ENCODE measurements around the gene MAPT.
"Not testable (repeated sequence)": the region's sequence is repeated elsewhere in the genome, so short reads cannot be mapped to it uniquely, and the experiment has no call there.

Gene MAPT

DNA sequence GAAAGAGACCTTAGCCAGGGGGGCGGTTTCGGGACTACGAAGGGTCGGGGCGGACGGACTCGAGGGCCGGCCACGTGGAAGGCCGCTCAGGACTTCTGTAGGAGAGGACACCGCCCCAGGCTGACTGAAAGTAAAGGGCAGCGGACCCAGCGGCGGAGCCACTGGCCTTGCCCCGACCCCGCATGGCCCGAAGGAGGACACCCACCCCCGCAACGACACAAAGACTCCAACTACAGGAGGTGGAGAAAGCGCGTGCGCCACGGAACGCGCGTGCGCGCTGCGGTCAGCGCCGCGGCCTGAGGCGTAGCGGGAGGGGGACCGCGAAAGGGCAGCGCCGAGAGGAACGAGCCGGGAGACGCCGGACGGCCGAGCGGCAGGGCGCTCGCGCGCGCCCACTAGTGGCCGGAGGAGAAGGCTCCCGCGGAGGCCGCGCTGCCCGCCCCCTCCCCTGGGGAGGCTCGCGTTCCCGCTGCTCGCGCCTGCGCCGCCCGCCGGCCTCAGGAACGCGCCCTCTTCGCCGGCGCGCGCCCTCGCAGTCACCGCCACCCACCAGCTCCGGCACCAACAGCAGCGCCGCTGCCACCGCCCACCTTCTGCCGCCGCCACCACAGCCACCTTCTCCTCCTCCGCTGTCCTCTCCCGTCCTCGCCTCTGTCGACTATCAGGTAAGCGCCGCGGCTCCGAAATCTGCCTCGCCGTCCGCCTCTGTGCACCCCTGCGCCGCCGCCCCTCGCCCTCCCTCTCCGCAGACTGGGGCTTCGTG is at the start of gene MAPT:
Gene MAPT (plus strand): TSS at position 533 of the 763 bp plus-strand sequence. CDS start 67,784 bp downstream, outside the sequence.
- peak; percentile 80 to 85 for DNase-seq

DNA sequence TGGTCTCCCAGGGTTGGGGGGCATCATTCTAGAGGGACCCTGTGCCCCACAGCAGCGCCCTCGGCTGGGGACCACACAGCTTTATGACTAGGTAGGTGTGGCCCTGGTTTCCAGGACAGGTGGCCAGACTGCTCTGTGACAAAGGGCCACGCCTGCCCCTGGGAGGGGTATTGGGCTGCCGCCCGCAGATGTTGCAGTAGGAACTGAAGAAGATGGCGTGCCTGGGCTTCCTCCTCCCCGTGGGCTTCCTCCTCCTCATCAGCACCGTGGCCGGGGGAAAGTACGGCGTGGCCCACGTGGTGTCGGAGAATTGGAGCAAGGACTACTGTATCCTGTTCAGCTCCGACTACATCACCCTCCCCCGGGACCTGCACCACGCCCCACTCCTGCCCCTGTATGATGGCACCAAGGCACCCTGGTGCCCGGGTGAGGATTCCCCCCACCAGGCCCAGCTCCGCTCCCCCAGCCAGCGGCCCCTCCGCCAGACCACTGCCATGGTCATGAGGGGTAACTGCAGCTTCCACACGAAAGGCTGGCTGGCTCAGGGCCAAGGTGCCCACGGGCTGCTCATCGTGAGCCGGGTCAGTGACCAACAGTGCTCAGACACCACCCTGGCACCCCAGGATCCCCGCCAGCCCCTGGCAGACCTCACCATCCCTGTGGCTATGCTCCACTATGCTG is 49.5 kb upstream of the MAPT start, which contains the start of gene SPPL2C:
Gene SPPL2C (plus strand): TSS at position 187 of the 681 bp plus-strand sequence. CDS start 26 bp downstream, at position 213.
- no peak for DNase-seq

DNA sequence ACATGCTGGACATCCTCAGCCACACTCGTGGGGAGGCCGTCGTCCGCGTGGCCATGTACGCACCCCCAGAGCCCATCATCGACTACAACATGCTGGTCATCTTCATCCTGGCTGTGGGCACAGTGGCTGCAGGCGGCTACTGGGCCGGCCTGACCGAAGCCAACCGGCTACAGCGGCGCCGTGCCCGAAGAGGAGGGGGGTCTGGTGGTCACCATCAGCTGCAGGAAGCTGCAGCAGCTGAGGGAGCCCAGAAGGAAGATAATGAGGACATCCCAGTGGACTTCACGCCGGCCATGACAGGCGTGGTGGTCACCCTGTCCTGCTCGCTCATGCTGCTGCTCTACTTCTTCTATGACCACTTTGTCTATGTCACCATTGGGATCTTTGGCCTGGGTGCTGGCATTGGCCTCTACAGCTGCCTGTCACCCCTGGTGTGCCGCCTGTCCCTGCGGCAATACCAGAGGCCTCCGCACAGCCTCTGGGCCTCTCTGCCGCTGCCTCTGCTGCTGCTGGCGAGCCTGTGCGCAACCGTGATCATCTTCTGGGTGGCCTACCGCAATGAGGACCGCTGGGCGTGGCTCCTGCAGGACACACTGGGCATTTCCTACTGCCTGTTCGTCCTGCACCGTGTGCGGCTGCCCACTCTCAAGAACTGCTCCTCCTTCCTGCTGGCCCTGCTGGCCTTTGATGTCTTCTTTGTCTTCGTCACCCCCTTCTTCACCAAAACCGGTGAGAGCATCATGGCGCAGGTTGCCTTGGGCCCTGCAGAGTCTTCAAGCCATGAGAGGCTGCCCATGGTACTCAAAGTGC is 48.8 kb upstream of the MAPT start:
- DNase-seq: no peak

DNA sequence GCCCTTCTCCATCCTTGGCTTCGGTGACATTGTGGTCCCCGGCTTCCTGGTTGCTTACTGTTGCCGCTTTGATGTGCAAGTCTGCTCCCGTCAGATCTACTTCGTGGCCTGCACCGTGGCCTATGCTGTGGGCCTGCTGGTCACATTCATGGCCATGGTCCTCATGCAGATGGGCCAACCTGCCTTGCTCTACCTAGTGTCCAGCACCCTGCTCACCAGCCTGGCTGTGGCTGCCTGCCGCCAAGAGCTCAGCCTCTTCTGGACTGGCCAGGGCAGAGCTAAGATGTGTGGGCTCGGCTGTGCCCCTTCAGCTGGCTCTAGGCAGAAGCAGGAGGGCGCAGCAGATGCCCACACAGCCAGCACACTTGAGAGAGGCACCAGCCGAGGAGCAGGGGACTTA is 48.1 kb upstream of the MAPT start:
- DNase-seq: no peak

DNA sequence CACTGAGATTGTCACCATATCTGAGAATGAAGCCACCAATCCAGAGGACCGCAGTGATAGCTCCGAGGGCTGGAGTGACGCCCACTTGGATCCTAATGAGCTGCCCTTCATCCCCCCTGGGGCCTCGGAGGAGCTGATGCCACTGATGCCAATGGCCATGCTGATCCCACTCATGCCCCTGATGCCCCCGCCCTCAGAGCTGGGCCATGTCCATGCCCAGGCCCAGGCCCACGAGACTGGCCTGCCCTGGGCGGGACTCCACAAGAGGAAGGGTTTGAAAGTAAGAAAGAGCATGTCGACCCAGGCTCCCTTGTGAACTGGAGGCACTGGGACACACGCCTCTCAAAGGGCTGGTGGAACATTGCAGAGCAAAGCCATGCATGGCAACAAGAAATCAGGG is 47.7 kb upstream of the MAPT start:
- DNase-seq: no peak

DNA sequence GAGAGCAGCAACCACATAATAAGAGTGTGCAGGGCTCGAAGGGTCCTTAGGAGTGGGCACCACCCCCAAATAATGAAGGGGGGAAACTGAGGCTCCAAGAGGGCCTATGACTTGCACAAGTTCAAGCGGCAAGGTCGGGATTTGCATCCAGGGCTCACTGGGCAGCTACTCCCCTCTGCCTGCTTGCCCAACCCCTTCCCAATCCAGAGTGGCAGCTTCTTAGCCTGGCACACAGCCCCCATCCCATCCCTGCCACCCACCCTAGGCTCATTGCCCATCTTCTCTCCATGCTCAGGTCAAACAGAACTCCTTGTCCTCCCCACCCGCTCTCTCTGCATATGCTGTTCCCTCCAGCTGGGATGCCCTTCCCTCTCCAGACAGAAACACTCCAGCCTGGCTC is 47.3 kb upstream of the MAPT start:
- DNase-seq: no peak

DNA sequence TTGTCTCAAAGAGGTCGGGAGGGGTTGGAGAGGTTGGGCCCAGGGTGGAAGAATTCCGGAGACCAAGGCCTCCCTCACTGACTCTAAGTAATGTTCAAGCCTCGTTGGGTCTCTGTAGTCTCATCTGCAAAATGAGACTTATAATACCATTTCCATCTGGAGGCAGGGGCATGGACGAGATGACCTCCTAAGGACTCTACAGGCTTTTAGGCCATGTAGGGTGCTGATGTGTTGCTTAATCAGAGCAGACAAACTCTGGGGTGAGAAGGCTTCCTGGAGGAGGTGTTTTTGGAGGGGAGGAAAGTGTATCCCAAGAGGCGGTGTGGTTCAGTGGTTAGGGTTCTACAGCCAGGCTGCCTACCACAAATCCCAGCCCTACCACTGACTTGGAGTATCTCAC is 46.6 kb upstream of the MAPT start:
- DNase-seq: no peak

DNA sequence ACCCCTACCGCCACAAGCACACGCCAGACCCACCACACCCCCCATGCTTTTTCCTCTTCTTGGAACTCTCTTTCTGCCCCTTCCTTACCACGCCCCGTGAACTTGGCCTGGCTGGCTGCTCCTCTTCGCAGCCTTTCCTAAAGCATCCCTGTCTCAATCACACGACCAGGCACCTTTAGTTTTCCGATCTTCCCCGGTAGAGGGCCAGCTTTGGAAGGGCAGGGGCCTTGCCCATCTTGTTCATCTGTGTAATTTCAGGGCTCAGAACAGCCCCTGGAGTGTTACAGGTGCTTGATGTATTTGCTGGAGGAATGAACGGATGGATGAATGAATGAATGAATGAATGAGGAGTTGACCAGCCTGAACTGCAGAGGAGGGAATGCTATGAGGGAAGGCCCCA is 45.9 kb upstream of the MAPT start:
- no peak for DNase-seq

DNA sequence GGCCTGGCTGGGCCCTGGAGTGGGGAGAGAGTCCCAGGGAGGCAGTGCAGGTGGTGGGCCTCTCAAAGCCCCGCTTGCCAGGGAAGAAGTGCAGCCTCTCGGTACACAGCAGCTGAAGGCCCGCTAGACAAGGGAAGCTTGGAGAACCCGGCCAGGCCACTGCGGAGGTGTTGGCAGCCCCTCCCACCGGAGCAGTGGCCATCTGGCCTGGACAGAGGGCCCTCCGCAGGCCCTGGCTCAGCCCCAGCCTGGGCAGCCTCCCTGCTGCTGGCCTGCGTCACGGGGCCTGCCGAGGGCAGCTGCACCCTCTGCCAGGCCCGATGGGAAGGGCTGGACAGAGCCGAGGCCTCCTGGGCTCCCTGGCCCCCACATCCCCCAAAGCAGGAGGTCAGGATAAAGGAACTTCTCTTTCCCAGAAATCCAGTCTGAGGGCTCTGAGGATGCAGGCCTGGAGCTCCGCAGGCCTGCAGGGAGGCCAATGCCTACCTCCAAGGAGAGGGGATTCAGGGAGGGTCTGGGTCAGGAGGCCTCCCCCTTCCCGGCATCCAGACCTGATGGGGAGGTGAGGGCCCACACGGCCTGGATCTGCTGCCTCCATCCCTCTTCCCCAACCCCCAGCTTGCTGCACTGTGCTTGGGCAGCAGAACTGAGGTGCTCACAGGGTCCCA is 45.4 kb upstream of the MAPT start:
- DNase-seq: no peak

DNA sequence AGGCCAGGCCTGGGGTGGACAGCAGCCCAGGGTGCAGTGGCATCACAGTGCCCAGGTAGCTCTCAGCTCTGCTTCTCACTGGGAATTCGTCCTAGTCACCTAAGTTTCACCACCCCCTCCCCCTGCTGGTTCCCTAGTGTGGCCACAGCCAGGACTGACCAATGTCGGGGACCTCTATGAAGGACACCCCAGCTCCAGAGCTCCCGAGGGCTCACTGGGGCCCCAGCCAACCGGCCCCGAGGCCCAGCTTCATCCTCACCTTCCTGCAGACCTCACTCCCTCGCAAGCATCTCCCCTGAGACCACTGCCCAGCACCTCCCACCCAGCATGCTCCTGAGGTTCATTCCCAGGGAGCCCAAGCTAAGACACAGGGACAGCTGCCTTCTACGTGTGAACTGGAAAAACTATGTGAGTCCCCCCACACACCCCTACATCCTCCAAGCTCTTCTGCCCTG is 44.8 kb upstream of the MAPT start:
- DNase-seq: no peak

DNA sequence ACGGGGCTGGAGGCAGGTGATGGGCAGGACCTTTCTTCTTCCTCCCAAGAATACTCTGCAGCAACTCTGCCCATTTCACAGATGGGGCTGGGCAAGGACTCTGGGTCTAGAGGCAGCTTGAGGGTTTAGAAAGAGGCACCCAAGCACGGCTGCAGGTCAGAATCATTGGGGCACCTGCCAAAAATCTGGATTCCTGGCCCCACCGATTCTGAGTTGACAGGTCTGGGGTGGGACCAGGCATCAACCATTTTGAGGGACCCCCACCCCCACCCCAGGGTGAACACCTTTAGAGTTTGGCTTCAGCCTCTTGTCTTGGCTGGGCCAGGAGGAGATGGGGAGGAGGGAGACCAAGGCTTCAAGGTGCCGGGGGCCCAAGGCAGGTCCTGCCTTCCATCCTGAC is 44.3 kb upstream of the MAPT start:
- DNase-seq: no peak

DNA sequence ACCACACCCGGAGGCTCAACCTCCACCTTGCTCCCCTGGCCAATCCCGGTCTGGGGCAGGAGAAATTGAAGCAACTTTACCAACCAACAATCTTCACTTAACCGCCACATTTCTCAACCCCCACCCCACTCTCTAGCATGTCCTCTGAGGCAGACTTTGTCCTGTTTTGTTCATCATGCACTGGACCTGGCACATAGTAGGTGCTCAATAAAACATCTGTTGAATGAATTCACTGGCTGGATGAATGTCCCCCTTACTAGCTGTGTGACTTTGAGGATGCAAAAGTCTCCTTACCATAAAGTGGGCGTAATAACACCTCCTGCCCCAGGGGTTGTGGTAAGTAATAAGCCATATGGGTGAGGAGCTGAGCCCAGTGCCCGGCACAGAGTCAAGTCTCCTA is 43.9 kb upstream of the MAPT start:
- DNase-seq: no peak

DNA sequence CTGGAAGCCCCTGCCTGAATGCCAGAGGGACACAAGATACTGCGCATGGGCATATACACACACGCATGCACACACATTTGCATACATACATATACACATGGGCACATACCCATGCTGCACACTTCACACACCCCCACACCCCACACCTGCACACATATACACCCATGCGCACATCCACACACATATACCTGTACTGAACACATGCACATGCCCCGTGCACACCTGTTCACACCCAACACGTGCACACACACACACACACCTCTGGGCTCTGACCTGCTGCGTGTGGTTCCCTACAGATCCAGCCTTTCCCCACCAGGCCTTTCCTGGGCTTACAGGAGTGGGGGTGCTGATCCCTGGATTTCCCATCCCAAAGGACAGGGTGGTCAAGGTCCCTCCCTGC is 43.3 kb upstream of the MAPT start:
- DNase-seq: no peak

DNA sequence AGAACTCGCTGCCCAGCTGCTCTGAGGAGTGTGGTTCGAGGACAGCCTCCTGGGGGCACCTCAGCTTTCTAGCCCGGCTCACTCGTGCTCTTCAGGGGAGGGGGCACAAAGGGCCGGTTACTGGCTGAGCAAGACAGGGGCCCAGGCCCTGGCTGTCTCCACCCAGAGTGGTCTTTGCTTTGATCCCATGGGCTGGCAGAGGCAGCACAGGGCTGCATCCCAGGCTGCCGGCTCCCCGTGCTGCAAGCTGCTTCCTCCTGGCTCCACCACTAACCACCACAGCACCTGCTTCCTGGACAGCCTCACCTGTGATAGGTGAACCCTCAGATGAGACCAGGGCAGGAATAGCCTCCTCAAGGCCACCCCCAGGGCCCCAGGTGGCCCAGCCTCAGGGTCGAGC is 42.9 kb upstream of the MAPT start:
- DNase-seq: no peak

DNA sequence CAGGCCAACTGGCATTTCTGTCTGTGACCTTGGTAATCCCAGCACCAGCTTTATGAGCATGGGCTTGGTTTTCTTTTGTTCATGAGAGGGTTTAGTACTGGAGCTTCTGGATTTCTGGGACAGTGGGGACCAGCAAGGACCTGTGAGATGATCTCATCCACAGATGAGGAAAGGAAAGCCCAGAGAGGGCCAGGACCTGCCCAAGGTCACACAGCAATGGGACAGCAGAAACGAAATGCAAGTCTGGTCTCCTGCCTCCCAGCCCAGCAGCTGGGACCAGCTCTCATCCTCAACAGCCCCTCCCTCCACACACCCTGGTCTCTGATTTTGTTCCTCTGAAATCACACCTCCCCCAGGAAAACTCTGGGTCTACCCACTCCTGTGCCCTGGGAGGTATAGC is 42.5 kb upstream of the MAPT start:
- no peak for DNase-seq

DNA sequence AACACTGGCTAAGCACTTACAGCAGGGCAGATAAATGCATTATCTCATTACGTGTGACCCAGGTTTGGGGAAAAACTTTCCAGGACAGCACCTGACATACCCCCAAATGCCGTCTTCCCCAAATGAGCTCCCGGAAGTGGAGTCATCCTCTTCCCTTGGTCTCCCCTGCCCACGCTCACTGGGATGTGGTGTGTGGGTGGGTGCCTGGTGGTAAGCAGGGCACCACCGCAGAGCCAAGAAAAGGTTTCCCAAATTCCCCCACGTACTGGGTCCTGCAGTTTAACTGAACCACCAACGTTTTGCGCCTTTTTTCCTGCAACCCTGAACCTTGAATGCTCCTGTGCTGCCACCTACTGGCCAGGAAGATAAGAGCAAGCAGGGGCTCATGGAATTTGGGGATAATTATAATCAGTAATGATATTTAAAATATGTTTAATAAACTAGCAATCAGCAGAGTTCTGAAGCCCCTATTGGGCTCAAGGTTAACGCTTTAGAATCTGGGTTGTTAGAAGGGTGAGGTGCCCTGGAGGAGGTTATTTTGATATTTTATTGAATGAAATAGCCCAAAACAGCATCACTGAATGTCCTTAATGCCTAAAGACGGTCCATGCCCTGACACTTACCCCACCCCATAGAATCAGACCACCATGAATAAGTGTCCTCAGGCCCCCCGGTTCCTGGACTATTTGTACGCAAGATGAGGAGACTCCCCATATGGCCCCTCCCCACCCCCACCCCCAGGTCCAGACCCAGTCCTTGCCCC is 41.6 kb upstream of the MAPT start:
- peak; percentile 74 to 76 for DNase-seq

DNA sequence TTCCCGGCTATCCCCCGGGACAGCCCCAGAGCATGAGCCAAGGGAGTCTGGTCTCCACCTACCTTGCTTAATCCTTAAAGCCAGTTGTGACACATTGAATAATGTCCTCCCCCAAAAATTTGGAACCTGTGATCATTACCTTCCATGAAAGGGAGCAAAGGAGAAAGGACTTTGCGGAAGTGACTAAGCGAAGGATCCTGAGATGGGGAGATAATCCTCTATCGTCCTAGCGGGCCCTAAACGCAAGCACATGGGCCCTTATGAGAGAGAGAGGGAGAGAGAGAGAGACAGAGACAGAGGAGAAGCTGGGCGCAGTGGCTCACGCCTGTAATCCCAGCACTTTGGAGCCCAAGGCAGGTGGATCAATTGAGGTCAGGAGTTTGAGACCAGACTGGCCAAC is 40.1 kb upstream of the MAPT start:
- DNase-seq: no peak

DNA sequence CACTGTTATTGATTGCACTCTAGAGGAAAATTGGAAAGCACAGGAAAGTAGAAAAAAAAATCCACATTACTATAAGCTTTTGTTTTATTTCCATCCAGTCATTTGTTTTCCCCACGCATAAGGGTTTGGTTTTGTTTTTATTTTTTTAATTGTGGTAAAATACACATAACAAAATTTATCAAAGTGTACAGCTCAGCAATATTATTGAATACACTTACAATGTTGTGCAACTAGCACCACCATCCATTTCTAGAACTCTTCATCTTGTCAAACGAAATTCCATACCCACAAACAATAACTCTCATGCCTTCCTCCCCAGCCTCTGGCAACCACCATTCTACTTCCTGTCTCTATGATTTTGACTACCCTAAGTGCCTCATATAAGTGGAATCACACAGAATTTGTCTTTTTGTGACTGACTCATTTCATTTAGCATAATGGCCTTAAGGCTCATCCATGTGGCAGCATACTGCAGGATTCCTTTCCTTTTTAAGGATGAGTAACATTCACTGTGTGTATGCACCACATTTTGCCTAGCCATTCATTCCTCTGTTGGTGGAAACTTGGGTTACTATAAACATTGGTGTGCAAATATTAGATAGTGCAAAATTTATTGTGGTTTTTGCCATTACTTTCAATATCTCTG is 38.5 kb upstream of the MAPT start:
- no peak for DNase-seq

DNA sequence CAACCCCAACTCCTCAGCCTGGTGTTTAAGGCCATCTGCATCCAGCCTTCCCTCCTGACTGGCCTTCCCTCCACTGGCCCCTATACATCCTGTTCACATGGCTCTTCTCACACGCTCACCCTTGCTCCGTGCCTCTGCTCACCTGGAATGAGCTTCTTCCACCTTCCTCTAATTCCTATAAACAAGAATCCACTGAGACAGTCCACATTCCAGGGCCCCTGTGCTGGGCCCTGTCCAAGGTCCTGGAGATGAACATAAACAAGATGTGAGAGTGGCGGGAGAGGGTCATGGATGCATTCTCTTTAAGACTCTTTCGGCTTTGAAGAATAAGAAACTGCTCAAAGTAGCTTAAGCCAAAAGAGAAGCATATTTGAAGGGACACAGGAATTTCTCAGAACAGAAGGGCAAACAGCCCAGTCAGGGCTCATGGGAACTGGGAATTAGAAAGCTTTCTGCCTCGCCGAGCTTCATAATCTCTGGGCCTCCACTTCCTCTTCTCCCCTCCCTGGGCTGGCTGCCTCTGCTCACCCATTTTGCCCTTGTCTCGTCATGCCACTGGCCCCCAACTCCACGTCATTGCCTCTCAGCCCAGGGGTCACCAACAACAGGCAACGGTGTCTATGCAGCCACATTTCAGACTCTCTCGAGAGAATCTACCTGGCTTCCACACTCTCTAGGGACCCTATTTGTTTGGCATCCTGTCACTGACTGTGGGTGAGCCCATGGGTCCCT is 36.2 kb upstream of the MAPT start:
- DNase-seq: no peak

DNA sequence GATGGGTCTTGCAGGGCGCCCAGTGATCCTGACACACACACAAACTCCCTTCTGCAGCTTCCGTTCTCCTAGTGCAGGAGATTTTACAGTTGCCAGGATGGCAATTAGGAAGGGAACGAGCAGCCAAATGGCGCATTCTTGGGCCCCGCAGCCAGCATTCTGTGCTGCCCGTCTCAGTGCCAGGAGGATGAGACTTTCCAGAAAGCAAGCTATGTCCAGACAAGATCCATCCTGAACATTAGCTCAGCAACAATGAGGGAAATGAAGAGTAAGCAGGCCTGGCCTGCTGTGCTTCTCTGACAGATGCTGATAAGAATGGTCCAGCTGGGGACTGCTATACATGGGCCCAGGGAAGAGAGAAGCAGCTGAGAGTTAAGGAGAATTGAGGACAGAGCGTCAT is 33.2 kb upstream of the MAPT start:
- DNase-seq: no peak

DNA sequence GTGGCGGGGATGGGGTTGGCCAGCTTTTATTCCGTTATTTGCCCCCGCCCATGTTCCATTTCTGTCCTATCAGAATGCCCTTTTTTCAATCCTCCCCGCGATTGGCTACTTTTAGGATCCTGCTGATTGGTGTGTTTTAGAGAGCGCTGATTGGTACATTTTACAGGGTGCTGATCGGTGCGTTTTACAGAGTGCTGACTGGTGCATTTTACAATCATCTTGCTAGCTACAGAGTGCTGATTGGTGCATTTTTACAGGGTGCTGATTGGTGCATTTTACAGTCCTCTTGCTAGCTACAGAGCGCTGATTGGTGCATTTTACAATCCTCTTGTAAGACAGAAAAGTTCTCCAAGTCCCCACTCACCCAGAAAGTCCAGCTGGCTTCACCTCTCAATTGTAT is 32.2 kb upstream of the MAPT start:
- DNase-seq: not testable (repeated sequence)

Data from stimulated activated CD4-positive, alpha-beta T cell treated with anti-CD3 and anti-CD28 coated beads, Interleukin-2, amount 100 ng/mL, for 24 hours (primary cell).